SK-MEL-5 (cell line): ENCODE results near the gene GOSR2. TPM values are rescaled to one million over a fixed set of nuclear protein-coding genes. Genes with fewer than 3 reads are reported as not detected.
"Not testable (repeated sequence)": the region's sequence is repeated elsewhere in the genome, so short reads cannot be mapped to it uniquely, and the experiment has no call there.

ENCODE experiments used
- DNase-seq: peaks from one replicate; pipeline ENCODE4 v3.0.0-alpha.2; 2016; ENCODE audit warnings: low read depth, low spot score
- in situ Hi-C: cut with HindIII; loops from 2 replicates; pipeline ENCODE4 v1.10.0; 2016; ENCODE audit warnings: low sequenced_read_pairs, high pct_unique_total_duplicates, low pct_unique_long_range_greater_than_20kb
- total RNA-seq: library from RNA; depleted of rRNA; stranded (reverse); fragments of >200 nt; shearing (Covaris generic); gene quantifications from 2 replicates; pipeline ENCODE4 v1.2.3, GENCODE V29; 2014

GOSR2 gene
- total RNA-seq, 1 experiment from 2014 or later, result 47.7 TPM

DNA sequence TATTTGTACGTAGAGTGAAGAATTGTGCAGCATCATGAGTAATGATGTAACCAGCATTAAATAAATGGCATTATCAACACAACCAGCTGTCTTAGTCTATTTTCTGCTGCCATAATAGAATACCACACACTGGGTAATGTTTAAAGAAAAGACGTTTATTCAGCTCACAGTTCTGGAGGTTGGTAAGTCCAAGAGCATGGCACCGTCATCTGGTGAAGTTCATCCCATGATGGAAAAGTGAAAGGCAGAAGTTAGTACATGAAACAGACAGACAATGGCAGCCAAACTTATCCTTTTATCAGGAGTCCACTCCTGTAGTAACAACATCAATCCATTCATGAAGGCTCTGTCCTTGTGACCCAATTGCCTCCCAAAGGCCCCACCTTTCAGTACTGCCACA is 6.3 kb upstream of the GOSR2 start:
- in situ Hi-C loops, result no loop called here
- no peak for DNase-seq

DNA sequence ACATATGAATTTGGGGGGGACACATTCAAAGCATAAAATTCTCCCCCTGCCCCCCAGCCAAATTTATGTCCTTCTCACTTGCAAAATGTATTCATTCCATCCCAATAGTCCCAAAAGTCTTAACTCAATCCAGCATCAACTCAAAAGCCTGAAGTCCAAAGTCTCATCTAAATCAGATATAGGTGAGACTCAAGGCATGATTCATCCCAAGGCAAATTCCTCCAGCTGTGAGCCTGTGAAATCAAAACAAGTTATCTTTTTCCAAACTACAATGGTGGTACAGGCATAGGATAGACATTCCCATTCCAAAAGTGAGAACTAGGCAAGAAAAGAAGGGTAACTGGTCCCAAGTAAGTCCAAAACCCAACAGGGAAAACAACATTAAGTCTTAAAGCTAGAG is 5.9 kb upstream of the GOSR2 start:
- no peak for DNase-seq
- in situ Hi-C loops, result no loop called here

DNA sequence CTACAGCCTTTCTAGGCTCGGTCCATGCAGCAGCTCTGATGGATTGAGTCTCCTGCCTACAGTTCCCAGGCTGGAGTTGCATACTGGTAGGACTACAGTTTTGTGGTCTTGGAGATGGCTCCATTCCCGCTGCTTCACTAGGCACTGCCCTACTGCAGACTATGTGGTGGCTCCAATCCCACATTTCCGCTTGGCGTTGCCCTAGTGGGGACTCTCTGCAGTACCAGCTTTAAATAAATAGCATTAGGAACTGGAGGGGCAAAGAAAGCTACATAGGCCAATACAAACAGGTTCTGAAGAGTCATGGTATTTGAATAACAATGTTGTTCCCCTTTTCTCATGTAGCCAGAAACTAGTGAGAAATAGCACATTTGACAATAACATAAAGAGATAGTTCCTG is 5.4 kb upstream of the GOSR2 start:
- in situ Hi-C loops, result no loop called here
- DNase-seq, result no peak

DNA sequence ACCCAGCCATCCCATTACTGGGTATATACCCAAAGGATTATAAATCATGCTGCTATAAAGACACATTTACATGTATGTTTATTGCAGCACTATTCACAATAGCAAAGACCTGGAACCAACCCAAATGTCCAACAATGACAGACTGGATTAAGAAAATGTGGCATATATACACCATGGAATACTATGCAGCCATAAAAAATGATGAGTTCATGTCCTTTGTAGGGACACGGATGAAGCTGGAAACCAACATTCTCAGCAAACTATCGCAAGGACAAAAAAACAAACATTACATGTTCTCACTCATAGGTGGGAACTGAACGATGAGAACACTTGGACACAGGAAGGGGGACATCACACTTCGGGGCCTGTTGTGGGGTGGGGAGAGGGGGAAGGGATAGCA is 998 bp upstream of the GOSR2 start:
- DNase-seq, in situ Hi-C loops: not testable (repeated sequence)

DNA sequence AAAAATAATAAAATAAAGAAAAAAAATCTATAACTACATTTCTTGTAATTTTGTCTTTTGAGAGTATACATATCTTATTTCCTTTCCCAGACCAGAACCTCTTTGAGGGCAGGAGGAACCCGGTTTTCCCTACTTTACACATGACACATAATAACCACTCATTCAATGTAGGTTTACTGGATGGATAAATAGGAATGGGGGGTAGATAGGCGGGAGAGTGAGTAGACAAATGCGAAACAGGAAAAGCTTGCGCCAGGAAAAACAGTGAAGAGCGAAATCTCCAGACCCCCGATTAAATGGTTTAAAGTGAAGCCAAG is 515 bp upstream of the GOSR2 start:
- DNase-seq, result no peak
- in situ Hi-C loops, result no loop called here

DNA sequence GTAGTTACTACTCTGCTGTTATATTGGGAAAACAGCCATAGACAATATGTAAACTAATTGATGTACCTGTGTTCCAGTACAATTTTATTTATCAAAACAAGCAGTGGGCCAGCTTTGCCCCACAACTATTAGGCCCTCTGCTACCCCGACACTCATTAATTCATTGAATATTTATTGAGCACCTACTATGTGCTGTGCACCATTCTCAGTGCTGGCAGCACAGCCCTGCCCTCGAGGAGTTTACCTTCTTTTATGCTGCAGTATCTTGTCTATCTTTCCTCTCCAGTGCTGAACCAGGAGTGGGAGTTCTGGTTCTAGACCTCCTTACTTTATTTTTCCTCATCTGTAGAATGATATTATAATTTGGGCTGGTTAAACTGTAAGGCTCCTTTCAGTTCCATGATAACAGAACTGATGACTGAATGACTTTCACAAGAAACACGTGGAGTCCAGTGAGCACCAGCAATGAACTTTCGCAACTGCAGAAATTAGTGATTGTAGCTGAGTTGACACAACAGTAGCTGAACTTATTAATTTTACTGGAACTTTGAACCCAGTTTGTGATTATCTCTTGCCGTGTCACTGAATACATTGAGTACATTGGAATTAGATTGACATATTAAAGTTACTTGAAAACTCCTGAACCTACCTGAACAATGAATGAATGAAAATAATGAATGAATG is 2.4 kb downstream of the GOSR2 start:
- no peak for DNase-seq
- in situ Hi-C loops, result no loop called here

DNA sequence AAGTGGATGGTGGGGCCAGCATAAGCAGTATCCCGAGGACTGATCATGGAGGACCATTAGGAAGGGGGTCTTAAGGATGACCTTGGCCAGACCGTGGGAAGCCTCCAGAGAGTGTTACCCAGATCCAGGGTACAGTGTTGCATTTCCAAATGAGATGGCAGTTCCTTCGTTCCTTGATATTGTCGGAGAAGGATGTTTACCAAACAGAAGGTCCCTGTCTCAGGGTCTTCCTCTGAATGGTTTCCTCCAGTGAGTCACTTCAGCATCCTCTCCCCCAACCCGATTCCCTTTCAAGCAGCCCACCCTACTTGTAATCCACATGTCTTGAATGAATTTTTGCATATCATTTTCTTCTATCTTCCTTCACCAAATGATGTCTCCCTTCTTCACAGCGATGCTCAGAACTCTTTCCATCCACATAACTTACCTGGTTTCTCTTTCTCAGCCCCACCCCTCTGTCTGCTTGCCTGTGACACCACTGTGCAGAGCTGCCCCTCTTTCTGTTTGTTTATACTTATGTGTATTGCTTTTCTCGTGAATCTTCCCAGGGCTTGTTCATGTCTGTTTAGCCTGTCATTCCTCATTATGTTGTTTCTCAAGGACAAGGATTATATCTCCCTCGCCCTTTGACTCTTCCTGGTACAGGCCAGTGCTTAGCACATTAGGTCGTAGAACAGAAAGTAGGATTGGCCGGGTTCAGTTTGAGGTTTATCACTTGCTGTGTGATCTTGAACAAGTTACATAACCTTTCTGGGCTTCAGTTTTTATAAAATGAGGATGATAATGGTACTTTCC is 5.7 kb downstream of the GOSR2 start:
- in situ Hi-C loops, result no loop called here
- DNase-seq, result no peak

DNA sequence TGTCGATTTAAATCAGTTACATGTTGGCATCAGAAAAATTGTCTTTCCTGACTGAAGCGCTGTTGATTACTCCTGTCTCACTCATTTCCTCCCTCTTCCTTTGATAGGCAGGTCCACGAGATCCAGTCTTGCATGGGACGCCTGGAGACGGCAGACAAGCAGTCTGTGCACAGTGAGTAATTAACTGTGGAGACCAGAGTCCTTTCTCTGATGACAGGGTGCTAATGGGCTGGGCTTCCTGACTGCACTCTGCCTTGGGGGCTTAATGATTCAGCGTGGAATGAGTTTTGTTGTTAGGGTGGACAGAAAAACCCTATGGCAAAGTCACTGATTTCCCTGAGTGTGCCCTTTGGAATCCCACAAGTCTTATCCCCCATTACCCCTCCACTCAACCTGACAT is 6.5 kb downstream of the GOSR2 start:
- in situ Hi-C loops, result no loop called here
- DNase-seq, result no peak

DNA sequence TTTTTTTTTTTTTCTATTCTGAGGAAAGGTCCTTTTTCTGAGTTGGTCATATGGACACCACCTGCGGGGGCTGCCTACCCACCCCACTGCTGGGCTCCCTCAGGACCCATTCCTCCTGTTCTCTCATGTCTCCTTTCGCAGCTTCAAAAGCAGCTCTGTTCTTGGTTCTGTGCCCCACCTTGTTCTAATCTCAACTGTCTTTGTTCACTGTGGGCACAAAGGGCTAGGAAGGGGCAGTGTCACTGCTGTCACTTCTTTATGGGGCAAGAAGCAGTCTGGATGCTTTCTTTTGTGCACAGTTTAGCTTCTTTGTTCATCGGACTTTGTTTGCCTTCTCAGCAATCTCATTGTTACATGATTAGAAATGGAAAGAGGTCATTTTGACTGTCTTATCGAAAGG is 7.1 kb downstream of the GOSR2 start:
- no peak for DNase-seq
- in situ Hi-C loops, result no loop called here

DNA sequence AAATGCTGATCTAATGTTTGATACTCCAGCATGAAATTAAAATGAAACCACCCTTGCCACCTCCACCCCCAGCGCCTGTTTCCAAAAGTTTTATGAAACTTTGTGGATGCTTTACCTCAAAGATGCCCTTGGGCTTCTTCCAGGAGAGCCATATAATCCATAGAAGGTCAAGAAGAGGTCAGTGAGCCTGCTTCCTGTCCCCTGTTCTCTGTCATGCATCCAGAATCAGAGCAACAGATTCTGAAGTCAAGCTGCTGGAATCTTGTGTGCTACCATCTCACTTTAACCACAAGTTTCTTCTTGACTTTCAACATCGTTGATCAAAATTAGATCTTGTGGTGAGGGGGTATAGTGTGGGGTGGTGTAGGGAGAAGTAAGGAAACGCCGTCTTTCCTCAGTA is 8.6 kb downstream of the GOSR2 start:
- in situ Hi-C loops, result no loop called here
- DNase-seq, result no peak

DNA sequence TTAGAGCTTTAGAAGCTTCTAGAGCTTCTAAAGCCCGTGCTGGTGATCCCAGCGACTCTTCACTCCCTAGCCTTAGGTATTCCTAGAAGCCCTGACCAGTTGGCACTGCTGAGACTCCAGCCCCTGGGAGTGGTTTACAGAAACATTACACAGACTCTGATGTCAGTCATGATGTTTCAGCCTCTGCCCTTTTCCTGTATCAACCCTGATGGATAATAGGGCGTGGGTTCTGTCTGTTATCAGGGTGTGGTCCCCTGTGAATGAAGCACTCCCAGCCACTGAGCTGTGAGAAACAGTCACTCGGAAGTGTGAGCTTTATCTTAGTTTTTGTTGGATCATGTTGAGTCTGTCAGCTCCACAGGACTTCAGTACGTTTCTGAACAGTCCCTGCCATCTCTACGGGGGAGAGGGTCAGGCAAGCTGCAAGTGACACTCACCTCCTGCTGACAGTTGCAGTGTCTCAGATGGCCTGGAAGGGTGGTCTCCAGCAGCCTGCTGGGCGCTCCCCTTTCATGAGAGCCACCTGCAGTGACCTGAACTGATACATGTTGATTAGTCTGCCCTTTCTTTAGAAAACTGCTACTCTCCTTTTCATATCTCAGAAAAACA is 12.8 kb downstream of the GOSR2 start:
- in situ Hi-C loops, result no loop called here
- DNase-seq, result no peak

DNA sequence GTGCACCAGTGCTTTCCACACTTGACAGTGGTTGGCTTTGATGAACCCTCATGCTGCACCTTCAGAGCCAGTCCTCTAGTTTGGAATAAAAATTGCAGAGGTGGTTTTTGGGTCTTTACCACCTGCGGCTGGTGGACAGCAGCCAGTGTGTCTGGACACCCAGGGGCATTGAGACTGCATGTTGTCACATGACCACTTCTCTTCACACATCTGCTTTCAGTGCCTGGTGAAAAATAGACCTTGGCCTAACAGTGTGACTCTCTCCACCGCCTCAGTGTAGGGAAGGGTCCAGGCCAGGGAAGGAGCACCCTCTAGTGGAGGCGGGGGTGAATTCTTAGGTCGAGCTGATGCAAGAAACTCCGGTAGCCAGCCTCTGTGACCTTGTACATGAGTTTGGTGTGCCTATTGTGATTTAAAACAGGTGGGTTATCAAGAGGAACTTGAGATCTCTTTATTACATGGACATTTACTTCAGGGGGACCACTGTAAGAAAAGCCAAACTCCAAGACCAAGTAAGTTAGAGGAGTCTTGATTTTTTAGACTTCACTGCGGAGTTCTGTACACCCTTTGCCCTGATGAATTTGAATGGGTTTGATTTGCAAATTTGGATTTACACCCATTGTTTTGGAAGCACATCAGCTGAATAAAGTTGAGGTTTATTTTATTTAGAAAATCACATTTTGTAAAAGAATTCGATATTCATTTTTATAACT is 17.9 kb downstream of the GOSR2 start:
- in situ Hi-C loops, result no loop called here
- peak; percentile 87 for DNase-seq

DNA sequence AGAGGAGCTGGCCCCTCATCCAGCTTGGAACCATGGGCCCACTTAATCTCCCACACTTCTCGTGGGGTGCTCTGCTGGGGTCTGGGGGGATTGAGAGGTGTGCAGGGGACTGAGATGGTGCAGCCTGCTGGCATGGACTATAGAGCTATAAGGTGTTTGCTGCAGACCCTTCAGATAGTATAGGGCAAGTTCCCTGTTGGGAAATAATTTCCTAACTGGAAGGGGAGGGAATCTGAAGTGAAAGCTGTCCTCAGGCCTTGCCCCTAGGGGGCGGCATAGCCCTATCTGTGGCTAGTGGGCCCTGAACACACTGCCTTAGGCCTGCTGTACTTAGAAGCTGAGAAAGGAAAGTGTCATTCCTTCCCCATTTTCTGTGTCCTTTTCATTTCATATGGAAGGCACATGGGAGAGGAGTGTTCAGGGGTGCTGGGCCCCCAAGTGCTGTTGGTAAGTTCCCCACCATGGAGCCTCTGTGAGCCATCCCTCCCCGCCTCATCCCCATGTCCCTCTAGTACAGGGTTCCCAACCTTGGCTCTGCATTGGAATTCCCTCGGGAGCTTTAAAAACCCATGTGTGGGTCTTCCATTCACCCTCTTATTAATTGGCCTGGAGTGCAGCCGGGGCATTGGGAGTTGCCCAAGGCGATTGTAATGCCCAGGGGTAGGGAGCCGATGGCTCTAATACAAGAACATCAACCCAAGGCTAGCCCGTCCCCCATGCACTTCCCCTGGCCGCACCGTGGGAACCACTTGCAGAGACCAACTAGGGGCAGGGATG is 19.7 kb downstream of the GOSR2 start:
- in situ Hi-C loops, result no loop called here
- DNase-seq, result peak; percentile 77

DNA sequence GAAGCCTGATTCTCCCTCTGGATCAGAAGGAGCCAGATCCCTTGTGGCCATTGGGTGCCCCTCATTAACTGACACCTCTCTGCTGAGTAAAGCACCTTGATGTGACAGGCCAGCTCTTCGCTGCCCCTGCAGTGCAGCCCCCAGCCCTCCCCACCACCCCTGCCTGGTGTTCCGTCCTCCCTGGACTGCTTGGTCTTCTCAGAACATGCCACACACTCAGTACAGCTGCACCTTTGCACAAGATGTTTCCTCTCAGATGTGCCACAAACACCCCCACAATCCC is 20.2 kb downstream of the GOSR2 start:
- in situ Hi-C loops, result no loop called here
- no peak for DNase-seq

DNA sequence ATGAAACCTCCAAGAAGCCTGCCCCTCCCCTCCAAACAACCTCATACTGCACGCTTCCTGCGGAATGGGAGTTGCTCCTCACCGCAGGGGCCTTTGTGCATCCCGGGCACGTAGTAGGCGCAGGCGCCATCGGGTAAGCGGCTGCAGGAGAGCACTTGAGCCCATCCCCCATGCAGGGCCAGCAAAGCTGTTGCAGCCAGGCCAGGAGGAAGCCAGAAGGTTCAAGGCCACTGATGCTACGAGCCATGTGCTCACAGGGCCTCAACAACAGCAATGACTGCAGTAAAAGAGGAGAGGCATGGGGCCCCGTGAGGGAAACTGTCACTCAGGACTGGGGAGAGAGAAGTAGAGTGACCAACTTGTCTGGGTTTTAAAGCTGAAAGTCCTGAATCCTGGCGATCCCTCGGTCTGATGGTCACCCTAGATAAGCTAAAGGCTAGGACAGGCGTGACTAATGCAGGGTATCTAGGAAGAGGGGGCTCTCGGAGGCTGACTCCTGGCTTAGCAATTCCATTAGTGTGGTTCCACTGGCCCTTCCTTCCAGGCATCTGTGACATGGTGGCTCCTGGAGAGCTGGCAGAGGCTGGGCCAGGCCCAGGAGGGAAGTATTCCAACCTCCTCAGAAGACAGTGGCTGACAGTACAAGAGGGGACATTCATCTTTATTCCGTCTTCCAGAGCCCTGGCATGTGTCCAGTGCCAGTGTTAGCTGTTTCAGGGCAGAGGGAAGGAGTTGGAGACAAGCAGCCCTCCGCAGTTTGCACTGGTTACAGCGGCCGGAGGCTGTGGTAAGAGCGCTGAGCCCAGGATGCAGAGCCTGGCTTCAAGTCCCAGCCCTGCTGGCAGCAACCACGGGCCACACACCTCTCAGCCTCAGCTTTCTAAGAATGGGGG is 20.8 kb downstream of the GOSR2 start:
- peak; percentile 27 for DNase-seq
- in situ Hi-C loops, result no loop called here

DNA sequence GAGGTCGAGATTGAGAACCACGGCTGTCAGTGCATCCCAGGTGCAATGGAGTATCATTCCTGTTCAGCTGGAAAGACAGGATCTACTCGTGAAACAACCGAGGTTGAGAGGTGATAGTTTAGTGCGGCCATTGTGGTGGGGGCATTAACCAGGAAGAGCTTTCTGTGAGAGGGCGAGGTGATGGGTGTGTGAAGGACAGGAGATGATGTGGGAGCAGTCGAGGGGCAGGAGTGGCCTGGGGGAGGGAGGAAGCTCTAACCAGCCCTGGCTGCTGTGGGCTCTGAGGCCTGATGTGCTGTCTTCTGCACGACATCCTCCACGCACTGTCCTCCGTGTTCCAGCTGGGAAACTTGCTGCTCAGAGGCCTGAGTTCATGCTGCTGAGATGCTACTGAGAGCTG is 22.0 kb downstream of the GOSR2 start:
- in situ Hi-C loops, result no loop called here
- no peak for DNase-seq

DNA sequence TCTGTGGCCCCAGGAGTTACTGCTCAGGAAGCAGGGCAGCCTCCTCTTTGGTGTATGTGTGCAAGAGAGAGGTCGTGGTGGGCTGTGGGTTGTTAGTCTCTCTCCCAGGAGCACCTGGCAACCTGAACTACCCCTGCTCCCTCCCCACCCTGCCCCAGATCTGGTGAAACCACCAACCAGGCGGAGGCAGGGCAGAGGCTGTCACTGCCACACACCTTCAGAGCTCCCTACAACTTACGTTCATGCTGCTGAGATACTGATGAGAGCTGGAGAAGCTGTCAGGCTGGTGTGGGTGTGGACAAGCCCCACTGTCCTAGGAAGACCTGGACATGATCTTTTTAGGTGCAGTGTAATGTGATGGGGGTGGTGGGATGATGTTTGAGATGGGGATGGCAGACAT is 24.3 kb downstream of the GOSR2 start:
- DNase-seq, result no peak
- in situ Hi-C loops, result no loop called here
